Anterior cingulate cortex (tissue), 58 donors: Measurements from ENCODE around the gene IL18RAP.

Experiments used
- DNase-seq, 58 donors: peaks; one replicate each; lab custom pipeline; 2025; lab: John Stamatoyannopoulos, UW

The IL18RAP gene

DNA sequence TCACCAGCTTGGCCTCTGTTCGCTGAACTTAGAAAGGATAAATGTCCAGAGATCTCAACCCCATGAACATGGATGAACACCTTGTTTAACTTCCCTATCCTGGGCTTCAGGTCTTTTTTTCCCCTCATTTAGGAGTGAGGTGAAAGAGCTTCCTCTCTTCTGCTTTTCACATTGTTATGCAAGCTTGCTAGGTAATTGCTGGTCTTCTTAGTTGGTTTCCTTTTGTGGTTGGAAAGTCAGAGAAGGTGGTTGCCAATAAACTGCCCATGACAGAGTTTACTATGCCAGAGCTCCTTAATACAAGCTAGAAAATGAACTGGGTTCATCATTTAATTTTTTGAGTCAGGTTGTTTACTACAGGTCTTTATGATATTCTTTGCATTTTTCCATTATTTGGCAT is 66.7 kb downstream of the IL18RAP start:
- no peak for DNase-seq

DNA sequence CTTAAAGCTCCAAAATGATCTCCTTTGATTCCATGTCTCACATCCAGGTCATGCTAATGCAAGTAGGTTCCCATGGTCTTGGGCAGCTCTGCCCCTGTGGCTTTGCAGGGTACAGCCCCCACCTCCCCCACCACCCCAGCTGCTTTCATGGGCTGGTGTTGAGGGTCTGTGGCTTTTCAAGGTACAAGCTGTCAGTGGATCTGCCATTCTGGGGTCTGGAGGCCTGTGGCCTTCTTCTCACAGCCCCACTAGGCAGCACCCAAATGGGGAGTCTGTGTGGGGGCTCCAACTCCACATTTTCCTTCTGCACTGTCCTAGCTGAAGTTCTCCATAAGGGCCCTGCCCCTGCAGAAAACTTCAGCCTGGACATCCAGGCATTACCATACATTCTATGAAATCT is 69.0 kb downstream of the IL18RAP start:
- DNase-seq = no peak

DNA sequence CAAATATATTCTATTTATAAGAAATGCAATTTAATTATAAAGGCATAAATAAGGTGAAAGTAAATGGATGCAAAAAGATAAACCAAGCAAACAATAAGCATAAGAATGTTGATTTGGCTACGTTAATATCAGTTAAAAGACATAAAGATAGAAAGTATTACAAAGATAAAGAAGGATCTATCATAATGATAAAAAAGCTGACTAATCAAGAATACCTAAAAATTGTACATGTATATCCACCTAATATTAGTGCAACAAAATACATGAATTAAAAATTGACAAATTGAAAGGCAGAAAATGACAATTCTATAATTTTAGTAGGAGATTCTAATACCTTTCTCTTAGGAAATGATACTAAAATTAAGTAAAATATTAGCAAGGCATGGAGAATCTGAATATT is 71.6 kb downstream of the IL18RAP start:
- no peak for DNase-seq

DNA sequence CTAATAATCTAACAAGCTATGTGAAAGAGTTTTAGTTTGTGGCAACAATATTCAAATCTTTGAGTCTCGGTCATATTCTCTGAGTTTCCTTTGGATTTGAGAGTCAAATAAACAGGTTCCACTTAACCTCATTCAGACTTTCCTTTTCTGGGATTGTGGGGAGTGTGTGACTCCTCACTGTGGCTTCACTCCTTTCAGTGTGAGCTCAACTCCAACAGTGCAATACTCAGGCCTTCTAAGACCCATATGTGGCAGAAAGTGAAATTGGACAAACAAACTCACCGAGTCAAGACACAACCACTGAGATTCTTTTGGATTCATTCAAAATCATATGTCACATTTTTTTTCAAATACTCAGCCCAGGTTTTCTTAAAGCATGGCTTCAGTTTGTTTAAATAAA is 75.5 kb downstream of the IL18RAP start:
- no peak for DNase-seq

DNA sequence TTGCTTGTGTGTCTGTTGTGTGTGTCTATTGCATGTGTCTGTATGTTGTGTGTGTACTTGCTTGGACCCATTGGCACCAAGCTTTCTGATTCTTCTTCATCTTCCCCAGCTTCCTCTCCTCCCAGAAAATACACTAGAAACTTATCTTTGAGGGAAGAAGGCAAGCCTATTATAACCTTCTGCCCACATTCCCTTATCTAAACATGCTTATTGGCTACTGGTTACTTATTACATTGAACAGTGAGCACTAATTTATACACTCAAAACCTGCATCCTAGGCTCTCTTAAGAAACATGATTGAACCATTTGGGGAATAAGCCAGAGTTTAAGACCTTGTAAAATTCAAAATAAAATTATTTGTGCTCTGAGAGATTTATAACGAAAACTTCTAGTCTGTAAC is 76.6 kb downstream of the IL18RAP start:
- no peak for DNase-seq
